ENCODE measurements around the gene PDLIM1. TPM values are rescaled to one million over a fixed set of nuclear protein-coding genes. Genes with fewer than 3 reads are reported as not detected.

The PDLIM1 gene
- total RNA-seq, 4 donors from 2014 or later: 25.4 to 74.1 (median 68.5) TPM

GRCh38 chr10:95256268-95256667, 34.5 kb downstream of the PDLIM1 start:
- peaks cover 0 to 30% of the 10 kb centered on the region in 2 donors for H3K36me3 ChIP-seq
- H3K27ac ChIP-seq: no peak overlapping the region
- 89% methylated on average over 1 of the region's 1 CpG for WGBS, 2 donors (ENCODE audit: low coverage in 1 of 2)
- peaks cover 0 to 6% (median 0%) of the 10 kb centered on the region in 3 donors for H3K9me3 ChIP-seq
- TF ChIP-seq POLR2AphosphoS5 (IDR thresholded peaks at IDR 0.05): no peak
- TF ChIP-seq EP300 (IDR thresholded peaks at IDR 0.05): no peak
- no peak for TF ChIP-seq POLR2A (IDR thresholded peaks at IDR 0.05)
- no peak for TF ChIP-seq CTCF (IDR thresholded peaks at IDR 0.05)
- no peaks in the 10 kb centered on the region for H3K27me3 ChIP-seq
- ATAC-seq: no peak
- peaks cover 0 to 15% (median 11%) of the 10 kb centered on the region in 3 donors for H3K4me1 ChIP-seq
- H3K4me3 ChIP-seq: no peak overlapping the region

- Histone ChIP-seq H3K27me3 (no peaks in the 10 kb centered on the region), H3K9me3 (peaks cover 0 to 6% (median 0%) of the 10 kb centered on the region in 3 donors), H3K4me1 (peaks cover 0 to 3% (median 0%) of the 10 kb centered on the region in 3 donors), H3K36me3 (peaks cover 0 to 16% of the 10 kb centered on the region in 2 donors), H3K27ac (no peak overlapping the region), H3K4me3 (no peak overlapping the region)
- no peak for TF ChIP-seq POLR2AphosphoS5 (IDR thresholded peaks at IDR 0.05)
- no peak for TF ChIP-seq CTCF (IDR thresholded peaks at IDR 0.05)
- no peak for TF ChIP-seq POLR2A (IDR thresholded peaks at IDR 0.05)
- no peak for TF ChIP-seq EP300 (IDR thresholded peaks at IDR 0.05)
- WGBS, 2 donors (ENCODE audit: low coverage in 1 of 2): 78 to 91% methylated on average over 3 of the region's 3 CpGs
- ATAC-seq: no peak
Observed at GRCh38 chr10:95254629-95255028, 36.2 kb downstream of the PDLIM1 start.

GRCh38 chr10:95253686-95254085, 37.1 kb downstream of the PDLIM1 start:
- no peak for TF ChIP-seq CTCF (IDR thresholded peaks at IDR 0.05)
- TF ChIP-seq POLR2A (IDR thresholded peaks at IDR 0.05): no peak
- TF ChIP-seq POLR2AphosphoS5 (IDR thresholded peaks at IDR 0.05): no peak
- no peak for TF ChIP-seq EP300 (IDR thresholded peaks at IDR 0.05)
- H3K36me3 ChIP-seq: peaks cover 0 to 16% of the 10 kb centered on the region in 2 donors
- WGBS, 2 donors (ENCODE audit: low coverage in 1 of 2): 83 to 93% methylated on average over 2 of the region's 2 CpGs
- ATAC-seq: no peak
- H3K4me3 ChIP-seq: no peak overlapping the region
- no peaks in the 10 kb centered on the region for H3K27me3 ChIP-seq
- H3K27ac ChIP-seq: no peak overlapping the region
- peaks cover 0 to 6% (median 0%) of the 10 kb centered on the region in 3 donors for H3K9me3 ChIP-seq
- peaks cover 0 to 12% (median 0%) of the 10 kb centered on the region in 3 donors for H3K4me1 ChIP-seq

- Histone ChIP-seq H3K27me3 (no peaks in the 10 kb centered on the region), H3K36me3 (peaks cover 0 to 13% of the 10 kb centered on the region in 2 donors), H3K4me1 (peaks cover 0 to 15% (median 0%) of the 10 kb centered on the region in 3 donors), H3K27ac (no peak overlapping the region), H3K9me3 (peaks cover 0 to 6% (median 0%) of the 10 kb centered on the region in 3 donors), H3K4me3 (no peak overlapping the region)
- ATAC-seq: no peak
- 69% methylated on average over 2 of the region's 2 CpGs; no CpG with 5 or more reads in 1 of the 2 donors for WGBS, 2 donors (ENCODE audit: low coverage in 1 of 2)
- TF ChIP-seq POLR2AphosphoS5 (IDR thresholded peaks at IDR 0.05) (no peak), CTCF (IDR thresholded peaks at IDR 0.05) (no peak), POLR2A (IDR thresholded peaks at IDR 0.05) (no peak), EP300 (IDR thresholded peaks at IDR 0.05) (no peak)
Observed at GRCh38 chr10:95253007-95253406, 37.8 kb downstream of the PDLIM1 start.

- WGBS, 2 donors (ENCODE audit: low coverage in 1 of 2): 60 to 80% methylated on average over 2 of the region's 4 CpGs
- no peaks in the 10 kb centered on the region for H3K27me3 ChIP-seq
- TF ChIP-seq CTCF (IDR thresholded peaks at IDR 0.05): no peak
- no peak for TF ChIP-seq POLR2AphosphoS5 (IDR thresholded peaks at IDR 0.05)
- TF ChIP-seq POLR2A (IDR thresholded peaks at IDR 0.05): no peak
- no peak for TF ChIP-seq EP300 (IDR thresholded peaks at IDR 0.05)
- no peak for ATAC-seq
- no peak overlapping the region for H3K27ac ChIP-seq
- H3K4me3 ChIP-seq: no peak overlapping the region
- H3K36me3 ChIP-seq: peaks cover 0 to 14% of the 10 kb centered on the region in 2 donors
- peaks cover 0 to 30% (median 12%) of the 10 kb centered on the region in 3 donors for H3K4me1 ChIP-seq
- H3K9me3 ChIP-seq: no peaks in the 10 kb centered on the region
Observed at GRCh38 chr10:95250856-95251255, 39.9 kb downstream of the PDLIM1 start.
